Suprapubic skin (tissue), 4 donors: ENCODE measurements around the gene PXMP4.

Source experiments
- CTCF ChIP-seq, 2 donors: fragments of 200-600 bp in 1 of 2; fragments of 450-650 bp in 1 of 2; sonication (generic) in 1 of 2; IDR thresholded peaks; one replicate each; pipeline ENCODE4 v1.5.1; 2016 to 2019; ENCODE audit warnings: antibody characterized with exemption in 2 of 2, mild to moderate bottlenecking in 1 of 2, moderate library complexity in 1 of 2
- EP300 ChIP-seq: sonication (generic); formaldehyde crosslinking; IDR thresholded peaks from one replicate; pipeline ENCODE4 v1.6.1; 2017; ENCODE audit warnings: antibody characterized with exemption
- POLR2A ChIP-seq, 2 donors: fragments of 450-650 bp; IDR thresholded peaks; one replicate each; pipeline ENCODE4 v1.6.1; 2017; ENCODE audit warnings: antibody characterized with exemption in 2 of 2, mild to moderate bottlenecking in 2 of 2, moderate library complexity in 2 of 2
- POLR2AphosphoS5 ChIP-seq, 3 donors: sonication (generic); formaldehyde crosslinking; IDR thresholded peaks; one replicate each; pipeline ENCODE4 v1.6.1; 2017; ENCODE audit warnings: antibody characterized with exemption in 3 of 3

GRCh38 chr20:33736962-33737361, 16.9 kb upstream of the PXMP4 start:
- no peak for TF ChIP-seq CTCF (IDR thresholded peaks at IDR 0.05)
- TF ChIP-seq POLR2AphosphoS5 (IDR thresholded peaks at IDR 0.05), result no peak
- TF ChIP-seq POLR2A (IDR thresholded peaks at IDR 0.05), result no peak
- no peak for TF ChIP-seq EP300
